ENCODE measurements around the gene VAT1L. TPM values are rescaled to one million over a fixed set of nuclear protein-coding genes. Genes with fewer than 3 reads are reported as not detected.

The VAT1L gene
- total and polyA plus RNA-seq, 4 donors, result 0.17 to 0.98 (median 0.26) TPM

DNA sequence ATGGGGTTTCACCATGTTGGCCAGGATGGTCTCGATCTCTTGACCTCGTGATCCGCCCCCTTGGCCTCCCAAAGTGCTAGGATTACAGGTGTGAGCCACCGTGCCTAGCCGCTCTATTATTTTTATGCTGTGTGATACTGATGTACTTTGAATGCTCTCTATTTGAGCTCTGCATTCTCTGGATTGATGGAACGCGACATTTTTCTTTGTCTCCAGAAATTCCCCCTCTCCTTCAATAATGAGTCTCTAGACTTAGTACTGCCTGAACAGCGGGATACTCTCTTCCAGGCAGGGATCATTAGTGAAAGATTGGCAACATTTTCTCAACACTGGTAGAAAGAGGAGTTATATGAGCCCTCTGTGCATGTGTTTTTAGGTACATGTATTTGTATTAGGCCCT is 140.6 kb downstream of the VAT1L start:
- DNase-seq (ENCODE audit: low spot score), result no peak
- H3K4me3 ChIP-seq (ENCODE audit: low read depth in 1 of 3, low read length in 3 of 3), result no peak overlapping the region
- no peak overlapping the region for H3K27ac ChIP-seq (ENCODE audit: low read depth in 1 of 2, low read length in 2 of 2)
- TF ChIP-seq, protein P1, sequence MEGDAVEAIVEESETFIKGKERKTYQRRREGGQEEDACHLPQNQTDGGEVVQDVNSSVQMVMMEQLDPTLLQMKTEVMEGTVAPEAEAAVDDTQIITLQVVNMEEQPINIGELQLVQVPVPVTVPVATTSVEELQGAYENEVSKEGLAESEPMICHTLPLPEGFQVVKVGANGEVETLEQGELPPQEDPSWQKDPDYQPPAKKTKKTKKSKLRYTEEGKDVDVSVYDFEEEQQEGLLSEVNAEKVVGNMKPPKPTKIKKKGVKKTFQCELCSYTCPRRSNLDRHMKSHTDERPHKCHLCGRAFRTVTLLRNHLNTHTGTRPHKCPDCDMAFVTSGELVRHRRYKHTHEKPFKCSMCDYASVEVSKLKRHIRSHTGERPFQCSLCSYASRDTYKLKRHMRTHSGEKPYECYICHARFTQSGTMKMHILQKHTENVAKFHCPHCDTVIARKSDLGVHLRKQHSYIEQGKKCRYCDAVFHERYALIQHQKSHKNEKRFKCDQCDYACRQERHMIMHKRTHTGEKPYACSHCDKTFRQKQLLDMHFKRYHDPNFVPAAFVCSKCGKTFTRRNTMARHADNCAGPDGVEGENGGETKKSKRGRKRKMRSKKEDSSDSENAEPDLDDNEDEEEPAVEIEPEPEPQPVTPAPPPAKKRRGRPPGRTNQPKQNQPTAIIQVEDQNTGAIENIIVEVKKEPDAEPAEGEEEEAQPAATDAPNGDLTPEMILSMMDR (IDR thresholded peaks at IDR 0.05; ENCODE audit: low read depth, low read length, missing input control), result no peak
- no peak for TF ChIP-seq NR2F2 (IDR thresholded peaks at IDR 0.05)
- H3K9ac ChIP-seq (ENCODE audit: low read depth in 1 of 2, low read length in 2 of 2), result no peak overlapping the region
- H3K27me3 ChIP-seq (ENCODE audit: control insufficient read depth in 4 of 4, insufficient read depth in 4 of 4, low read length in 3 of 4), result no peaks in the 10 kb centered on the region
- no peaks in the 10 kb centered on the region for H3K36me3 ChIP-seq (ENCODE audit: control insufficient read depth in 4 of 4, insufficient read depth in 3 of 4, low read depth in 1 of 4, low read length in 3 of 4)
- 92% methylated on average over 8 of the region's 8 CpGs for WGBS
- no peaks in the 10 kb centered on the region for H3K9me3 ChIP-seq (ENCODE audit: control insufficient read depth in 4 of 4, low read length in 3 of 4)
- no peaks in the 10 kb centered on the region for H3K4me1 ChIP-seq (ENCODE audit: control insufficient read depth in 4 of 4, insufficient read depth in 4 of 4, low read length in 3 of 4)

DNA sequence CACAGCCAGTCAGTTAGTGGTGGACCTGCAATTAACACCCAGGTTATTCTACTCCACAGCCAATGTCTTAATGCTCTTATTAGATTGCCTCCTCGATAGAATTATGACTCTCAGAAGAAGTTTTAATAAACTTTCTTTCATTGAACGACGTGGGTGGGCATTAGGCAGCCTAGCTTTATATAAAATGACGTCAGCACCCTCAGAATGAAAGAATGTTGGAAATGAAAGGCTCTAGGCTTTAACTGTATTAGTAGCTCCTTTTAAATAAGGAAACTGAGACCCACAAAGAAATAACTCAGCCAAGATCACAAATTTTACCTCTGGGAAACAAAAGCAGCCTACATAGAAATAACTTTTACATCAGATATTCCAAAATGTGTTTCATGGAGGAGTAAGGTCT is 142.7 kb downstream of the VAT1L start:
- no peaks in the 10 kb centered on the region for H3K36me3 ChIP-seq (ENCODE audit: control insufficient read depth in 4 of 4, insufficient read depth in 3 of 4, low read depth in 1 of 4, low read length in 3 of 4)
- no peaks in the 10 kb centered on the region for H3K4me1 ChIP-seq (ENCODE audit: control insufficient read depth in 4 of 4, insufficient read depth in 4 of 4, low read length in 3 of 4)
- no peak for DNase-seq (ENCODE audit: low spot score)
- TF ChIP-seq, protein P1 (IDR thresholded peaks at IDR 0.05; ENCODE audit: low read depth, low read length, missing input control), result no peak
- TF ChIP-seq HNF4G (IDR thresholded peaks at IDR 0.05), result no peak
- TF ChIP-seq RXRA (IDR thresholded peaks at IDR 0.05), result no peak
- no peak for TF ChIP-seq ZBTB33 (IDR thresholded peaks at IDR 0.05)
- no peak for TF ChIP-seq FOXA1 (IDR thresholded peaks at IDR 0.05)
- no peak for TF ChIP-seq HNF4A (conservative IDR thresholded peaks at IDR 0.05)
- TF ChIP-seq ATF3 (IDR thresholded peaks at IDR 0.05), result no peak
- TF ChIP-seq MAX (IDR thresholded peaks at IDR 0.05), result no peak
- no peak for TF ChIP-seq YY1 (IDR thresholded peaks at IDR 0.05)
- no peak overlapping the region for H3K4me3 ChIP-seq (ENCODE audit: low read depth in 1 of 3, low read length in 3 of 3)
- no peak overlapping the region for H3K9ac ChIP-seq (ENCODE audit: low read depth in 1 of 2, low read length in 2 of 2)
- H3K27me3 ChIP-seq (ENCODE audit: control insufficient read depth in 4 of 4, insufficient read depth in 4 of 4, low read length in 3 of 4), result no peaks in the 10 kb centered on the region
- WGBS, result 76% methylated on average over 4 of the region's 4 CpGs
- H3K27ac ChIP-seq (ENCODE audit: low read depth in 1 of 2, low read length in 2 of 2), result no peak overlapping the region
- H3K9me3 ChIP-seq (ENCODE audit: control insufficient read depth in 4 of 4, low read length in 3 of 4), result peaks cover 0 to 2% (median 0%) of the 10 kb centered on the region in 4 donors

- Histone ChIP-seq H3K27me3 (ENCODE audit: control insufficient read depth in 4 of 4, insufficient read depth in 4 of 4, low read length in 3 of 4) (no peaks in the 10 kb centered on the region), H3K27ac (ENCODE audit: low read depth in 1 of 2, low read length in 2 of 2) (no peak overlapping the region), H3K36me3 (ENCODE audit: control insufficient read depth in 4 of 4, insufficient read depth in 3 of 4, low read depth in 1 of 4, low read length in 3 of 4) (no peaks in the 10 kb centered on the region), H3K9me3 (ENCODE audit: control insufficient read depth in 4 of 4, low read length in 3 of 4) (peaks cover 0 to 2% (median 0%) of the 10 kb centered on the region in 4 donors), H3K9ac (ENCODE audit: low read depth in 1 of 2, low read length in 2 of 2) (no peak overlapping the region), H3K4me1 (ENCODE audit: control insufficient read depth in 4 of 4, insufficient read depth in 4 of 4, low read length in 3 of 4) (no peaks in the 10 kb centered on the region), H3K4me3 (ENCODE audit: low read depth in 1 of 3, low read length in 3 of 3) (no peak overlapping the region)
- 61% methylated on average over 7 of the region's 7 CpGs for WGBS
- no peak for TF ChIP-seq HNF4A (conservative IDR thresholded peaks at IDR 0.05)
- no peak for TF ChIP-seq FOXA1 (IDR thresholded peaks at IDR 0.05)
- no peak for TF ChIP-seq MAX (IDR thresholded peaks at IDR 0.05)
- no peak for TF ChIP-seq NR2F2 (IDR thresholded peaks at IDR 0.05)
- TF ChIP-seq FOXA2 (IDR thresholded peaks at IDR 0.05), result no peak
- no peak for TF ChIP-seq TAF1 (conservative IDR thresholded peaks at IDR 0.05)
- no peak for TF ChIP-seq JUND (IDR thresholded peaks at IDR 0.05)
- no peak for DNase-seq (ENCODE audit: low spot score)
Measured at GRCh38 chr16:77937473-77938149, 149.2 kb downstream of the VAT1L start.
